OCI-LY1 (cell line): ENCODE data around the gene CLSTN3.

ENCODE experiments used
- H2AFZ ChIP-seq: fragments of 200-600 bp; sonication (generic), shearing (Covaris generic); 2 replicates; pipeline ENCODE4 v1.6.0; 2014; ENCODE audit warnings: antibody characterized with exemption, mild to moderate bottlenecking, low read length
- H3F3A ChIP-seq: fragments of 200-600 bp; sonication (generic), shearing (Covaris generic); 2 replicates; pipeline ENCODE4 v1.6.0; 2014; ENCODE audit warnings: mild to moderate bottlenecking, antibody characterized with exemption, low read length, moderate library complexity; ENCODE audit not compliant: insufficient read depth
- H3K27ac ChIP-seq: fragments of 200-600 bp; sonication (generic); 2 replicates; pipeline ENCODE4 v1.5.1; 2014; ENCODE audit warnings: low read length, mixed run types, mild to moderate bottlenecking, low read depth; ENCODE audit not compliant: poor library complexity, severe bottlenecking
- H3K27me3 ChIP-seq: fragments of 200-600 bp; sonication (generic); 2 replicates; pipeline ENCODE4 v1.6.0; 2014; ENCODE audit warnings: antibody characterized with exemption, mild to moderate bottlenecking, low read length, moderate library complexity; ENCODE audit not compliant: insufficient read depth
- H3K36me3 ChIP-seq: fragments of 200-600 bp; sonication (generic); 2 replicates; pipeline ENCODE4 v1.6.1; 2014; ENCODE audit warnings: mild to moderate bottlenecking, antibody characterized with exemption, low read length, moderate library complexity, mixed read lengths; ENCODE audit not compliant: insufficient read depth
- H3K4me1 ChIP-seq: fragments of 200-600 bp; sonication (generic); 2 replicates; pipeline ENCODE4 v1.5.1; 2014; ENCODE audit warnings: mild to moderate bottlenecking, low read length, moderate library complexity; ENCODE audit not compliant: insufficient read depth, severe bottlenecking
- H3K4me2 ChIP-seq: fragments of 200-600 bp; sonication (generic), shearing (Covaris generic); 2 replicates; pipeline ENCODE4 v1.6.1; 2014; ENCODE audit warnings: low read length
- H3K4me3 ChIP-seq: fragments of 200-600 bp; sonication (generic); 2 replicates; pipeline ENCODE4 v1.5.1; 2014; ENCODE audit warnings: low read length, low read depth, mild to moderate bottlenecking, mixed read lengths; ENCODE audit not compliant: poor library complexity, severe bottlenecking
- H3K79me2 ChIP-seq: fragments of 200-600 bp; shearing (Covaris generic); 2 replicates; pipeline ENCODE4 v1.6.1; 2016; ENCODE audit warnings: mixed run types, low read length, mixed read lengths; ENCODE audit not compliant: insufficient read depth
- H3K9ac ChIP-seq: fragments of 200-600 bp; sonication (generic), shearing (Covaris generic); 2 replicates; pipeline ENCODE4 v1.6.1; 2014; ENCODE audit warnings: mild to moderate bottlenecking, low read length, mixed read lengths
- H3K9me2 ChIP-seq: fragments of 200-600 bp; sonication (generic), shearing (Covaris generic); 2 replicates; pipeline ENCODE4 v1.6.1; 2014; ENCODE audit warnings: low read depth, mild to moderate bottlenecking, low read length, mixed read lengths
- H3K9me3 ChIP-seq: fragments of 200-600 bp; shearing (Covaris generic); 2 replicates; pipeline ENCODE4 v1.6.1; 2014; ENCODE audit warnings: low read length, mixed read lengths
- H4K20me1 ChIP-seq: fragments of 200-600 bp; sonication (generic), shearing (Covaris generic); 2 replicates; pipeline ENCODE4 v1.6.0; 2016; ENCODE audit warnings: mild to moderate bottlenecking, low read length; ENCODE audit not compliant: insufficient read depth
- CTCF ChIP-seq: fragments of 200-600 bp; sonication (generic), shearing (Covaris generic); IDR thresholded peaks from 2 replicates; pipeline ENCODE4 v1.5.1; 2017; ENCODE audit warnings: mild to moderate bottlenecking, antibody characterized with exemption, low read length, moderate library complexity, mixed read lengths
- EZH2 ChIP-seq: fragments of 200-600 bp; sonication (generic), shearing (Covaris generic); IDR thresholded peaks from 2 replicates; pipeline ENCODE4 v1.8.0; 2017; ENCODE audit warnings: borderline replicate concordance, mixed run types, mild to moderate bottlenecking, antibody characterized with exemption, low read length, moderate library complexity, mixed read lengths

CLSTN3 gene

DNA sequence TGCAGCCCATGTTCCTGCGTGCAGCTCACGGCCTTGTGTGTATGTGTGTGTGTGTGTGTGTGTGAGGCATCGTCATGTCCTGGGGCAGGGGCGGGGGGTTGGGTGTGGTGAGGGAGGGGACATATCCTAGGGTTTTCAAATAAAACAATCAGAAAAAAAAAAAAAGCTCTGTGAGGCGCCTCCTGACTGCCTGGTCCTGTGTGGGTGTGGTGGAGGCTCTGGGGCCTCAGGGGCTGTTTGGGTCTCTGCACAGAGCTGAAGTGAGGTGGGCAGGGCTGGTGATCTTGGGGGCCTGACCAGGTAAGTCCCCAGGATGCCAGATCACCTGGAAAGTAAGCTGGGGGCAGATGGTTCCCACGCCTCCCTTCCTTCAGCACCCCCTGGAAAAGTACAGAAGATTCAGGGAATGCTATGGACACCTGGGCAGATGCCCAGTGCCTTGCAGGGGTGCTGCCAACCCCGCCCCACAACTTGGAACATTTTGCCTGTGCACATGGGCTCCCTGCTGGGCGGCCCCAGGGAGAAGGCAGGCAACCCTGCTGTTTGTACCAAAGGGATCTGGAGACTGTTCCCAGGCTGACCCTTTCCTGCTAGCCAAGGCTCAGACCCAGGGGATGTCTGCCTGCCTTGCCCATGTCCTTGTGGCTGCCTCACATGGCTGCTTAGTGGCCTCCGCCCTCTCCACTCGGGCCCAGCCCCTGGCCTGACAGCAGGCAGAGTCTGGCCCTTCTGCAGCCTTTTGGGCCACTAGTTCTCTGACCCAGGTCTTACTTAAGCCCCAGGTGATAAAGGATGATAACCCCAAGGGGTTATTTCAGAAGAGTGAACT, 28.8 kb downstream of the CLSTN3 start:
- H3K4me2 ChIP-seq = no peak overlapping the region
- H3K79me2 ChIP-seq = no peaks in the 10 kb centered on the region
- no peaks in the 10 kb centered on the region; the same call in 1 of the 2 replicates for H3K27me3 ChIP-seq
- no peak for TF ChIP-seq CTCF
- TF ChIP-seq EZH2 = no peak
- no peaks in the 10 kb centered on the region for H3K9me2 ChIP-seq
- H3K36me3 ChIP-seq = no peaks in the 10 kb centered on the region
- H3K4me3 ChIP-seq = no peak overlapping the region
- H3K4me1 ChIP-seq = no peaks in the 10 kb centered on the region
- H4K20me1 ChIP-seq = no peaks in the 10 kb centered on the region
- no peaks in the 10 kb centered on the region for H3K9me3 ChIP-seq
- no peaks in the 10 kb centered on the region for H3F3A ChIP-seq
- no peak overlapping the region for H3K27ac ChIP-seq
- H3K9ac ChIP-seq = no peak overlapping the region
- no peak overlapping the region for H2AFZ ChIP-seq

GRCh38 chr12:7160183-7160582, 30.0 kb downstream of the CLSTN3 start:
- H3K4me1 ChIP-seq = no peaks in the 10 kb centered on the region
- no peaks in the 10 kb centered on the region; the same call in 1 of the 2 replicates for H3K27me3 ChIP-seq
- no peaks in the 10 kb centered on the region for H3K9me2 ChIP-seq
- H3K79me2 ChIP-seq = no peaks in the 10 kb centered on the region
- H3K36me3 ChIP-seq = no peaks in the 10 kb centered on the region
- no peak overlapping the region for H3K4me2 ChIP-seq
- no peak for TF ChIP-seq EZH2
- no peak for TF ChIP-seq CTCF
- no peak overlapping the region for H3K9ac ChIP-seq
- no peaks in the 10 kb centered on the region for H3F3A ChIP-seq
- H4K20me1 ChIP-seq = no peaks in the 10 kb centered on the region
- H3K27ac ChIP-seq = no peak overlapping the region
- H2AFZ ChIP-seq = no peak overlapping the region
- H3K4me3 ChIP-seq = no peak overlapping the region
- H3K9me3 ChIP-seq = no peaks in the 10 kb centered on the region

DNA sequence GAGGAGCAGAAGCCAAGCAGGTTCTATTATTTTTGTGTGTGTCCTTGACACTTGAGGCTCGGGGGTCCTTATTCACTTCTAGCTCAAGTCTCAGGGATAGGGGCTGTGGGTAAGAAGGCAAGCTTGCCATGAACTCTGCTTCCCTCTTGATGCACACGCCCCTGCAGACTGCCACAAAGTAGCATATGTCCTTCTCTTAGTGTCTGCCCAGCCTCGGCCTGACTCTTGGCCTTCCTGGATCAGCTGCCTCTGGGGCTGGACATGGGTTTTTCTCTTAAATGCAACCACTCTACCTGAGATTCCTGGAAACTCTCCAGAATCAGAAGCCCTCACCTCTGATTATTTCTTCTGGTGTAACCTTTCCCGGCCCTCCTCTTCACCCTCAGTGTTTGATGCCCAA, 31.2 kb downstream of the CLSTN3 start:
- H2AFZ ChIP-seq = no peak overlapping the region
- no peak overlapping the region for H3K9ac ChIP-seq
- H3K79me2 ChIP-seq = no peaks in the 10 kb centered on the region
- TF ChIP-seq EZH2 (no peak), CTCF (no peak)
- H3K27ac ChIP-seq = no peak overlapping the region
- no peaks in the 10 kb centered on the region for H3F3A ChIP-seq
- H3K27me3 ChIP-seq = no peaks in the 10 kb centered on the region; the same call in 1 of the 2 replicates
- H4K20me1 ChIP-seq = no peaks in the 10 kb centered on the region
- H3K9me2 ChIP-seq = no peaks in the 10 kb centered on the region
- no peak overlapping the region for H3K4me3 ChIP-seq
- H3K36me3 ChIP-seq = no peaks in the 10 kb centered on the region
- H3K4me2 ChIP-seq = no peak overlapping the region
- no peaks in the 10 kb centered on the region for H3K9me3 ChIP-seq
- H3K4me1 ChIP-seq = no peaks in the 10 kb centered on the region
